ENCODE measurements around the gene REN.

REN gene

DNA sequence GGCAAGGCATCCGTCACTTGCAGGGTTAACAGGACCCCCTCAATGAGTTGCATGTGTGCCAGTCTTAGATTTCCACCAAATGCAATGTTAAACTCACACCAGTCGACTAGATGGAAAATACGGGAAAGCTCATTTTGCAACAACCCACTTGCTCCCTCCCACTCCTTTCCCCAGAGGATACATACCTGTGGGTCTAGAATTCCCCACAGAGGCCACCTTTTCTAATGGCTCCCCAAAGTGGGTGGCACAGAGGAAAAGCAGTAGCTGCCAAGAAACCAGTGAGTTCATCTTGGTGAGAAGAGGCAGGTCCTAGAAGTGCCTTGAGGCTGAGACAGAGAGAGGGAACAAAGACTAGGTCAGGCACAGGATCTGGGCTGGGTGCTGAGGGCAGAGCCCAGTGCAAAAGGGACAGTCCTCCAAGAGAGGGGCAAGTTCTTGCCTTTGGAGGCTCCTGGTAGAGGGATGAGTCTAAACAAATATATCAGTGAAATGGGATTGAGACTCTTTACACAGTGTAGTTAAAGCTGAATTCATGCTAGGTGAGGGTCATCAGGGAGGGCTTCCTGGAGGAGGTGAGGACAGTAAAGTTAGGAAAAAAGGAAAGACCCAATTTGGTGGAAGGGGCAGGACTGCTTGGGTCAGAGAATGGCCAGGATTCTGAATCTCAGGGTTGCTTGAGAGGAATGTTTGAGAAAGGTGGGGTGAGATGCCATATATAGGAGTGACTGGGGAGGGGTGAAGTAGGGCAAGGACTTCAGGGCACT lies 26.6 kb upstream of the REN start:
- in situ Hi-C loops (cut with HindIII; ENCODE audit: low pct_ligation_motif_present, low pct_unique_long_range_greater_than_20kb, low sequenced_read_pairs), result no loop called here
- DNase-seq, result no peak

DNA sequence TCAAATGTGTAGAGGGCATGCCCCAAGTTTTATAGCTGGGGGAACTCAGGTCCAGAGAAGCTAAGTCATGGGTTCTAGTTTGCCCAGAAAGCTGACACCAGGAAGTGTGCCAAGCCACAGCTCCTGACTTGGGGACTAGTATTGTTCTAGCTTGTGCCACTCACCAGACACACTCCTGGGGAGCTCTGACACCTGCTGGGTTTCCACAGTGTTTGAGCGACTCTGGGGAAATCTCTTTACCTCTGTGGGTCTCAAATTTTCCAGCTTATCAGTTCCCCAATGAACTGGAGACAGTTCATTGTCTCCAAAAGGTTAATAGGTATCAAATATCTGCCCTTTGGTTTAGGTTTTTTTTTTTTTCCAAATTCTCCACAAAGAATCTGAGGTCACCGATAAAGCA lies 25.9 kb upstream of the REN start:
- in situ Hi-C loops (cut with HindIII; ENCODE audit: low pct_ligation_motif_present, low pct_unique_long_range_greater_than_20kb, low sequenced_read_pairs), result no loop called here
- no peak for DNase-seq

DNA sequence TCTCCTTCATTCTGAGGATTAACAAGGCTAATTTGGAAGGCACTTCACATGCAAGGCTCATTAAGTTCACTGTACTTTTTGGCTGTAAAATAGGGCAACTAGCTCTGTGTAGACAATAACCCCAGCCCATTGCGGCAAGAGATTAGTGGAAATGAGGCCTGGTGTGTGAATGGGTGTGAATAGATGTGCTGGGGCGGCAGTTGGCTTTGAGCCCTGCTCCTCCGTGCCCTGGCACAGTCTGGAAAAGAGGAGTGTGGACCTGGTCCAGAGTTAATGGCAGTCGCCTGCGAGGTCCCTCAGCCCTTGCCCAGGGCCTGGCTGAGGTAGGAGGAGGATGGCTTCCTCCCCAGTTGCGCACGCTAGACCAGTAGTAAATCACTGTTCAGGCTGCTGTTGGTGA lies 25.3 kb upstream of the REN start:
- DNase-seq, result no peak
- in situ Hi-C loops (cut with HindIII; ENCODE audit: low pct_ligation_motif_present, low pct_unique_long_range_greater_than_20kb, low sequenced_read_pairs), result no loop called here

DNA sequence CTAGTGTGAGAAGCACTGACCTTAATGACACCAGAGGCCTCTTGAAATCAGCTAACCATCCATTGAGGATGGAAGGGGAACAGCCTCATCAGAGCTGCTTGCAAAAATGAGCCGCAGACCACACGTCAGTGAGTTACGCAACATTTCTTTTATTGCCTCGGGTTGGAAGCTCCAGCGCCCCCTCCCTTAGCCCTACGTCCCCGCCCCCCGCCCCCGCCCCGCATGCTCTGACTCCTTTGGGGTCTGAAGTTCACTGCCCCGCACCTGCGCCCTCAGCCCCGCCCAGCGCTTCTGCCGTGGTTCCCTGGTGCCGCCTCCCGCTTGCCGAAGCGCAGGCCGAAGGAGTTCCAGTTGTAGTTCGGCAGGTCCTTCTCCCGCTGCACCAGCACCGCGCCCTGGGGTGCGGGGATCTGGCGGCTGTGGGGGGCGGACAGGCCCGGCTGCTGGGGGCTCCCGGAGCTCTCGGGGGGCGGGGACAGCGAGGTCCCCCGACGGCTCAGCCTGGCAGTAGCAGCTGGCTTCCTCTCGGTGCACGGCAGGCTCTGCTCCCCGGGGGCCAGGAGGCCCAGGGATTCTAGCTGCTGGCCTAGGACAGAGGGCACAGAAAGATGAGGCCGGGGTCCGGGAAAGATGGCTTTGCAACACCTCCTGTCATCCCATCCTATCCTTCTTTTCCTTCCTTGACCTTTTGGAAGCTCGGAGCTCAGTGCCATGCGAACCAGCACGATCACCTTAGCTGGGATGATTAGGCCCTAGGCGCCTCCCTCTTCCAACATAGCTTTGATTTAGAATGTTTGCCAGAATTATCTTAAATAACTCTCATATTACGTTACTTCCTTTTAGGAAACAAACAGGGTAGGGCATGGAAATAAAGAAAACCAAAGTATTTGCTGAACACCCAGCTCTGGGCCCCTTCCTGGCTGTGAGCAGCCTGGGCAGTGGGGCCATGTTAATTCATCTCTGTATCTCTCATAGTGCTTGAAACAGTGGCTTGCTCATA lies 24.4 kb upstream of the REN start:
- peak; percentile 53 for DNase-seq

DNA sequence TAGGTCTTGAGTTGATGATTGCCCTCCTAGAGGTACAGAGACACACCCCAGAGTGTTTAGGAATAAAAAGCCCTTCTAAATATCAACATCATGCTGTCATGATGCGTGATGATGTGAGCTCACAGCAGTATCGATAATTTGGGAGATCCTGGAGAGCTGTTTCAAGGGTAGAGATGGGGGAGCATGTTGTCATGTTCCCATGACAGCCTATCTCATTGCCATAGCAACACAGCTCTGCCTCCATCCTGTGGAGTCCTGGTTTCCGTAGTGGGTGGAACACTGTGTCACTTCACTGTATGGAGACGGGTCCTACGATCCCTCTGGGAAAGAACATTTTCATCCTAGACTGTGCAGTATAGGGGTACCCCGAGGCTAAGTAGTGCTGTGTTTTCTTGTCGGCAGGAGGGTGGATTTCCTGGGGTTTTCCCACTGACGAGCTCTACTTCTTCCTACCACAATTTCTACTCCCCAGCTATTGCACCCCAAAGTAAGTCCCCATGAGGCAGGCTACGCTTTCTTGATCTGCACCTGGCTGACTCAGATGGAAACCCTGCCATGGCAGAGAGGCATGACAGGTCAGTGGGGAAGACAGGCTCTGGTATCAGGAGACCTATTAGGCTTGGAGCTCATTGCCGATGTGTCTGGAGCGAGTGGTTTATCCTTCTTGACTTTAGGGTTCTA lies 23.0 kb upstream of the REN start:
- no peak for DNase-seq
- in situ Hi-C loops (cut with HindIII; ENCODE audit: low pct_ligation_motif_present, low pct_unique_long_range_greater_than_20kb, low sequenced_read_pairs), result no loop called here

More for the DNA sequence above, 24.4 kb upstream of the REN start:
- in situ Hi-C loops (cut with HindIII; ENCODE audit: low pct_ligation_motif_present, low pct_unique_long_range_greater_than_20kb, low sequenced_read_pairs), result no loop called here

DNA sequence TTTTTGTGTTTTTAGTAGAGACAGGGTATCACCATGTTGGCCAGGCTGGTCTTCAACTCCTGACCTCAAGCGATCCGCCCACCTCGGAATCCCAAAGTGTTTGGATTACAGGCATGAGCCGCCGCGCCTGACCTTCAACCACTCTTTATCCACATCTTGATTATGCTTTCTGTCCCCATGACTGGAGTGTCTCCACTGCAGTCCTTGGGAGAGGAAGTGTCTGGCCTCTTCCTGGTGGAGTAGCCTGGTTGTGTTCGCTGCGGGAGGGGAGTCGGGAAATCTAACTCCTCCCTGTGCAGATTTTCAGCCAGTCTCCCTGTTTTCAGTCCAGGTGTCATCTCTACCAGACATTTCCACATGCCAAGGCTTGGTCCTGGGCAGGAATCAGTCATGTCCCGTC lies 20.5 kb upstream of the REN start:
- no peak for DNase-seq
- in situ Hi-C loops (cut with HindIII; ENCODE audit: low pct_ligation_motif_present, low pct_unique_long_range_greater_than_20kb, low sequenced_read_pairs), result no loop called here

DNA sequence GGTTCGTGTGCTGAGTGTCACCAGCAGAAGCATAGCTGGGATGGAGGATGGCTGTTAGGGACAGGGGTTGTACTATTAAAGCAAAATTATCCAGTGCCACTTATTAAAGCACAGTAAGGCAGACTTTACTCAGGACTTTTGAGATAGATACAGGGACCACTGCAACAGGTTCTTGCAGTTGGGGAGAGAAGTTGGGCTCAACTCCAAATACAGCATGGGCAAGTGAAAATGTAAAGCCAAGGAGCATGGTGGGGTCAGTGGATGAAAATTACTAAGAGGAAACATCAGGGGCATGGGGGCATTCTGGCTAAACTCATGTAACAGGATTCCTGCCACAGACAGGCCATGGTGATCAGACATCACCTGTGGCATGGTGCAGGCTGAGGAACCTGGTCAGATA lies 15.0 kb upstream of the REN start:
- in situ Hi-C loops (cut with HindIII; ENCODE audit: low pct_ligation_motif_present, low pct_unique_long_range_greater_than_20kb, low sequenced_read_pairs), result no loop called here

DNA sequence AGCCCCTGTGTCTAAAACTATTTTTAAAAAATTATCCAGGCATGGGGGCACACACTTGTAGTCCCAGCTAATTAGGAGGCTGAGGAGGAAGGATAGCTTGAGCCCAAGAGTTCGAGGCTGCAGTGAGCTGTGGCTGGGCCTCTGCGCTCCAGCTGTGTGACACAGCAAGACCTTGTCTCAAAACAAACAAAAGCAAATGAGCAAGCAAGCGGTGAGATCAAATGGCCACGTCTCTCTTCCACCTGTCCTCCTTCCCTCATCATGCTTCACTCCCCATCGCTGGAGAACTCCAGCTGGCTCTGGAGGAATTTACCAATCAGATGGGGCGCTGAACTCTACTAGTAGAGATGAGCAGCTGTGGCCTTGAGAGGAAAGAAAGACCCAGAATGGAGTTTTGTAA lies 14.0 kb upstream of the REN start:
- no peak for DNase-seq
- in situ Hi-C loops (cut with HindIII; ENCODE audit: low pct_ligation_motif_present, low pct_unique_long_range_greater_than_20kb, low sequenced_read_pairs), result no loop called here

More for the DNA sequence above, 15.0 kb upstream of the REN start:
- no peak for DNase-seq

DNA sequence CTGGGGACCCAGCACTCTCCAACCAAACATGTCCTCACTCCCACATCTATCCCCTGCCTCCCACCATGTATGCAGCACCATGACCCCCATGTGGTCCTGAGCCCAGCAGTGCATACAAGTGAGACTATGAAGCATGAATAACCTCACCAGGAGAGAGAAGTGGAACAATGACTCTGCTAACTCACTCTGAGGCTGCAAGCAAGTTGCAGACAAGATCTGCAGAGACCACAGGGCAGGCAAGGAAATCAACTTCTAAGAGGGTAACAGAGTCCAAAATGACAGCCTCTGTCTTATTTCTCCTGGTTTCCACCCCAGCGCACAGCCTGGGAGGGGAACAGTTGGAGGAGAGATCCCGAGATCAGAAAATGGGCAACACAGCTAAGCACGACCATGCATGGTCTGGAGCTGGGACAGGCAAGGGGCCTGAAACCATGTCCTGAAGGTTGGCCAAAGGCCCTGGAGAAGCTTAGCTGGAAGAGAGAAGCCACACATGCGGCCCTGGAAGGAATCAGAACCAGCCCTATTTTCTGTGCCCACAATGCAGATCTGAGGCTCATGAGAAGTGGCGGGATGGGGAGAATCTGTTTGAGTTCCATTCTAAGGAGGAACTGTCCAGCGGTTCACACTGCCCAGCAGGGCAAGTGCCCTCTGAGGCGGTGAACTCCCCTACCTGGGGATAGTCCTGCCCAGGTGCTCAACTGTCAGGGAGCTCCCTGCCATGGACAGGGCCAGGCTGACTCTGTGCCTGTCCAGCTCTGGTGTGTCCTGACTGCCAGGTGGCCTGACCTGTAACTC lies 12.5 kb upstream of the REN start:
- no peak for DNase-seq
- in situ Hi-C loops (cut with HindIII; ENCODE audit: low pct_ligation_motif_present, low pct_unique_long_range_greater_than_20kb, low sequenced_read_pairs), result no loop called here

DNA sequence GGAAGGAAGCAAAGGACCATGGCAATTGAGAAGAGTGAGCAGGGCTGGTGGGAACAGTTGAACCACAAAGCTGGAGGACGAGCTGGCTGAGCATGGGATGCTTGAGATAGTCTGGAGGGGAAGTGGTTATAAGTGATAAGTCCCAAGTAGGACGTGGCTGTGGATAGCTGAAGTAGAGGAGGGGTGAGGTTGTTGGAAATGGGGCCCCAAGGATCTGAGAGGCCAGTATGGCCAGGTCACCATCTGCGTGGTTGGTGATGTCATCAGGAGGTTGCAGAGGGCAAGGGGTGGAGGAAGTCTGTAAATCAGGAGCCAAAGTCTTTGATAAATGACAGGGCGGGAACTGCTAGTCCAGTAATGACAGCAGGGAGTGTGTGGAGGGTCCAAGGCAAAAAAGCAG lies 11.0 kb upstream of the REN start:
- no peak for DNase-seq
- in situ Hi-C loops (cut with HindIII; ENCODE audit: low pct_ligation_motif_present, low pct_unique_long_range_greater_than_20kb, low sequenced_read_pairs), result no loop called here

DNA sequence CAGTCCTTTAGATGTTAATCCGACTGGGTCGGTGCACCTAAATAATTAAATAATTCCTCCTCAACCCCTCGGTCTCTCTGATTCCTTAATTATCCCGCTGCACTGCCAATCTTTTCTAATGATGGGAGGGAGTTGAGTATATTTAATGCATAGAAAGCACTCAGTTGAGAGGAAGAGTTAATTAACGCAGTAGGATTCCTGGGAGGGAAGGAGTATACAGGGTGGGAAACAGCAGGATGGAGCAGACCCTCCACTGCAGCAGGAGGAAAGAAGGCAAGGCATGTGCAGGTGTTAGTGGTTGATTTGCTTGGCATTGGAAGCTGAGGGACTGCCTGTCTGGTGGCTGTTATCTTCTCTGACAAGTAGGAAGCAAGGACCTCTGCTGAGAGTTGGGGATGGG lies 9.9 kb upstream of the REN start:
- in situ Hi-C loops (cut with HindIII; ENCODE audit: low pct_ligation_motif_present, low pct_unique_long_range_greater_than_20kb, low sequenced_read_pairs), result no loop called here
- no peak for DNase-seq

DNA sequence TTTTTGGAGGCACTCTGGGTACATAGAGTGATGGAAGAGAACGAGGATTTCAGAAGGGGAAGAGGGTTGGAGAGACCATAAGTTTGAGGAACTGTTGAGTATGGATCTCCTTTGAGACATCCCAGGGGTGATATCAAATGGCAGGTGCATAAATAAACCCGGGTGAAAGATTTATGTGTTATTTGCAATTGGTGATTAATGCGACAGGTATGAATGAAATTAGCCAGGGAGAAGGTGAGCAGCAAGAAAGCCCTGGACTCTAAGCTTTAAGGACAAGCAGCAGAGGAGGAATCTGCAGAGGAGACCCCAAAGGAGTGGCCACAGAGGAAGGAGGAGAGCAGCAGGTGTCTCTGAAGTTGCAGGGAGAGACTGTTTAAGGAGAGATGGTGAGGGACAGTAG lies 8.8 kb upstream of the REN start:
- in situ Hi-C loops (cut with HindIII; ENCODE audit: low pct_ligation_motif_present, low pct_unique_long_range_greater_than_20kb, low sequenced_read_pairs), result loop anchor here (25.0 kb wide), 1 partner anchor 187 kb away; the partner anchor contains the start of gene PLEKHA6

DNA sequence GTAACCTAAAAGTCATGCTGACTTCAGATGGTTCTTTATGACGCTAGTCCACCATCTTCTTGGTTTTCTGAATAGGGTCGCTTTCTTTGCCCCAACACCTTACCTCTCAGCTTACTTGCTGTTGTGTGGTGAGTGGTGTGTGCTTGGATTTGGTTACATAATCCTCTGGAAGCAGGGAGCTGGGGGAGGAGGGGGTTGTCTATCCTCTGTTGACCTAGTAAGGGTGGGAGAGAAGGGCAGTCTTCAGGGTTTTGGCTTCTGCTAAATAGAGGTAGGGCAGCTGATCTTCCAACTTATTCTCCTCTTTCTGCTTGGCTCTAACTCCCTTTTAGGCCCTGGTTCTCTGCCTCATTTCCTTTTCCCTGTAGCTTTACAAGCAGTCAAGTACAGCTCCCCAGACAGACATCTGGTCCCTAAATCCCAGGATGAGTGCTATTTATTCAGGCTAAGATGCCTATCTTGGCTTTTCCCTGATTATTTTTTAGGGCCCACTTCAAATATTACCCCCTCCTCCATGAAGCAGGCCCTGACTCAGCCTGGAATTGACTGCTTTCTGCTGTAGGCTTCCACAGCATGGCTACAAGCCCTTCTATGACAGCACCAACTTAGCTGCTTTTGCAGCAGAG lies 6.4 kb upstream of the REN start:
- in situ Hi-C loops (cut with HindIII; ENCODE audit: low pct_ligation_motif_present, low pct_unique_long_range_greater_than_20kb, low sequenced_read_pairs), result loop anchor here (25.0 kb wide), 1 partner anchor 190 kb away; the partner anchor contains the start of gene PLEKHA6
- no peak for DNase-seq

More for the DNA sequence above, 8.8 kb upstream of the REN start:
- no peak for DNase-seq

DNA sequence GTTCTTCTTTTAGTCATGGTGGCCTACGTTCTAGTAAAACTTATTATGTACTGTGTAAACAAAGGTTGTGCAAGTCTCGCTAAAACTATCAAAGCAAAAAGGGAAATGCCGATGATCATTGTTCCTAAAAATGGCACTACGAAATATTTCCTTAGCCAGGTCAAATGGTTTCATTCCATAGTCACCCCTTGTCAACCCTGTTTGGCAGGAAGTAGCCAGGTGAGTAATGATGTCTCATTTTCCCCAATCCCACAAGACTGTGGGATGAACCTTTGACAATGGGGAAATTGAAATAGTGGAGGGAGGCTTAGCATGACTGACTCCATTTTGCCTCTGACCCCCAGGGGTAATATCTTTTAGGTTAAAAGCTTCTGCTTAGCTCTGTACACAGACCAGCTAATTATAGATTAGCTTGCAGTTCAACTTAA lies 5.6 kb upstream of the REN start:
- no peak for DNase-seq
- in situ Hi-C loops (cut with HindIII; ENCODE audit: low pct_ligation_motif_present, low pct_unique_long_range_greater_than_20kb, low sequenced_read_pairs), result loop anchor here (25.0 kb wide), 1 partner anchor 191 kb away; the partner anchor contains the start of gene PLEKHA6

DNA sequence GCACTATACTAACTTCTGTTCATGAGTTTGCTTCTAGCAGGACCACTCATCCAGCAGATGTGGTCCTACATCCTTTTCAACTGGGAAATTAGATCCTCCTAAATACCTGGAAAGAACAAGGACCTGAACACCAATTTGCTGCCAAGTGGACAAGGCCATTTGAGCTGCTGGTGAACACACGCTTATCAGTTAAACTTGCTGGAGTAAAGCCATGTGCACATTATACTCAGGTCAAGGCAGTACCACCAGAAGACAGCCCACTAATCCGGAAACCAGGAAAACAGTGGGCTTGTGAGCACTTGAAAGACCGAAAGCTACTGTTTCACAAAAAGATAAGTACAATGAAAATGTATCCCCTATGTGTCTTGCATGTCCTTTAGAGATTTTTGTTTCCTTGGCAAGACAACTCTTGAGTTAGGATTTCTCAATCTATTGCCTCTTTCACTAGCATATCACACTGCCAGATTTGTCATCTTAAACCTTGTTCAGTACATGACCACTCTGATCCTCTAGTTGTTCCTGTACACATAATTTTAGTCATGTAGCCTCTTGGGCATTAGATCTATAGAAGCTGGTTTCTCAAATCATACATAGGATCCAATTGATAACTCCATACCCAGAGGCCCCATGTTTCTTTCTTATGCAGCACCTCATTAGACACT lies 4.5 kb upstream of the REN start:
- in situ Hi-C loops (cut with HindIII; ENCODE audit: low pct_ligation_motif_present, low pct_unique_long_range_greater_than_20kb, low sequenced_read_pairs), result loop anchor here (25.0 kb wide), 1 partner anchor 192 kb away; the partner anchor contains the start of gene PLEKHA6
- no peak for DNase-seq

DNA sequence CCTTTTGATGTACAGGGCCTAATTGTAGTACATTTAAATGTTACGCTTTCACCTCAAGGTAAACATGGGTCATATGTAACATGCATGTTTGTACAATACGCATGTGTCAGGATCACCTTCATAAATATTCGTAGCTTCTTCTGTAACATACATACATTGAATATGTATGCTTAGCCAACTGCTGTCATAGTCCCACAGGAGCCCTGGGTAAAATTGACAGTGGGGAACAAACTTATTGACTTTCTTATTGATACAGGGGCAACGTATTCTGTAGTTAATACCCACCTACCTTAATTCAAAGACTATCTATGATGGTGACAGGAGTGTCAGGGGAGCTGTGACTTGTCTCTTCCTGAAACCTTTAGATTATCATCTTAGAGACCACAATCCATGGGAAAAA lies 3.7 kb upstream of the REN start:
- peak; percentile 20 for DNase-seq
- in situ Hi-C loops (cut with HindIII; ENCODE audit: low pct_ligation_motif_present, low pct_unique_long_range_greater_than_20kb, low sequenced_read_pairs), result loop anchor here (25.0 kb wide), 1 partner anchor 192 kb away; the partner anchor contains the start of gene PLEKHA6

DNA sequence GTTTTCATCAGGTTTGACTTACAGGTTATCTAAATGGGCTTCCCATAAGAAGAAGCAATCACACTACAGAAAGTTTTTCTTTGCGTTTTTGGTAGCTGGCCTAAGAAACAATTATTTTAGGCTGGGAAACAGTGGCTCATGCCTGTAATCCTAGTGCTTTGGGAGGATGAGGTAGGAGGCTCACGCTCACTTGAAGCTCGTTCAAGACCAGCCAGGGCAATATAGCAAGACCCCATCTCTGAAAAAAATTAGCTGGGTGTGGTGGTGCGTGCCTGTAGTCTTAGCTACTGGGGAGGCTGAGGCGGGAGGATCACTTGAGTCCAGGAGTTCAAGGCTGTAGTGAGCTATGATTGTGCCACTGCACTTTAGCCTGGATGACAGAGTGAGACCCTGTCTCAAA lies 1.6 kb upstream of the REN start:
- no peak for DNase-seq
- in situ Hi-C loops (cut with HindIII; ENCODE audit: low pct_ligation_motif_present, low pct_unique_long_range_greater_than_20kb, low sequenced_read_pairs), result loop anchor here (25.0 kb wide), 1 partner anchor 195 kb away; the partner anchor contains the start of gene PLEKHA6
